Fibroblast of skin of right biceps (primary cell): ENCODE measurements around the gene CFB.
A peak's percentile ranks its signal among the peaks of the same experiment; 100 is the strongest.

Source experiments
- DNase-seq: peaks from one replicate; pipeline ENCODE4 v3.0.0-alpha.2; 2013

CFB gene

DNA sequence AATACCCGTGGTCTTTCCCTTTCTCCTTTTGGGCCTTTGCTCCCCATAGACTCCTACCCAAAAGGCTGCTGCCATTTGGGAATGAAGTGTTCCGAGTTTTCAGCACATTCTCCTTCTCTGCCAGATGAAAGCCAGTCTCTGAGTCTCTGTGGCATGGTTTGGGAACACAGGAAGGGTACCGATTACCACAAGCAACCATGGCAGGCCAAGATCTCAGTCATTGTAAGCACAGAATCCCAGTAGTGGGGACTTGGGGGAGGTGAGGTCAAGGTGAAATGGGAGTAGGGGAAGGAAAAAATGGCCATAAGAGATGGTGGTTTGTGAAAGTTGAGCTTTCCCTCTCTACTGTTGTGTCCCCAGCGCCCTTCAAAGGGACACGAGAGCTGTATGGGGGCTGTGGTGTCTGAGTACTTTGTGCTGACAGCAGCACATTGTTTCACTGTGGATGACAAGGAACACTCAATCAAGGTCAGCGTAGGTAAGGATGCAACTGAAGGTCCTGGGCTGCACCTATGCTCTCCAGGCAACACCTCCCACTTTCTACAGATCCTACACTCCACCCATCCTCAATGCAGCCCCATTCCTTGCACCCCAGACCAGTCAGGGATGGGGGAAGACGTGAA is 4.1 kb downstream of the CFB start:
- DNase-seq = no peak

DNA sequence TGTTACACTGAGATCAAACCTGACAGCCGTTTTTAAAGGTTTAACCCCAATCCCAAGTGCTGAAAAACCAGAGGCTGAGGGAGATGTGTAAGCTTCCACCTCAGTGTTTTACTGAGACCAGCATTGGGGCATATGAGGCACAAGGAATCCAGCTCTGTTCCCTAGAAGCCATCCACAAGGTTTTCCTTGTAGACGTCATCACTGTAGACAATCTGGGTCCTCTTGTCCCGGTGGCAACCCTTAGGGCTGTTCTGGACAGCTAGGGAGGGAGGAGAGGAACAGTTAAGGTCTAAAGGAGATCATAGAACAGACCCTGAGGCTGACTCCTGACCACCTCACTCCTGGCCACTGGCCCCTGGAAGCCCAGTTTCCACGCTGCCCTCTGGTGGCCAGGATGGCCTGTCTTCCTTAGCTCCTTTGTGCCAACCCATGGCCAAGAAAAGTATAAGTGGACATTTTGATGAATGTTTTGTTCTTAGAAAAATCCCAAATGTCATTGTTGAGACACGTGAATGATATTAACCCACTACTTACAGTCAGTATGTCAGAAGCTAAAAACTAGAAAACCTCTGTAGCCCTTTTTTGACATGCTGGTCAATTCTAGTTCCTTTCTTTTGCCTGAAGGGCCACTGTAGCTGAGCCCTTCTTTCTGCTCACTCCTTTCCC is 6.4 kb downstream of the CFB start:
- DNase-seq = peak; percentile 55

DNA sequence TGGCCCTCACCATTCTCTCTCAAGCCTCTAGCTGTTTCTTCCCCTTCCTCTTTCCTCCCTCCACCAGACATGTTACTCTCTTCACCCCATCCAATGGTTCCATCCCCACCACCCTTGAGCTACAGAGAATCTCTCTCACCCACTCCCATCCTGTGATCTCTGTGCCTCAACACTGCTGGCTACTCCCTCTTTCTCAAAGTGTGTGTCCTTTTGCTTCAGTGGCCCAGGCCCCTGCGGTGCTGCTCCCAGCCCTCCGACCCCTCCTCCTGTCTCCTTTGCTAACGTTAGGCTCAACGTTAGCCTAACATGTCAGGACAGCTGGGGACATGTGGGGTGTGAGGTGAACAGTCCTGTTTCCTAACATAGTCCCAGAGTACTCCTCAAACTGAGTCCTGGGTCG is 7.0 kb downstream of the CFB start:
- no peak for DNase-seq

DNA sequence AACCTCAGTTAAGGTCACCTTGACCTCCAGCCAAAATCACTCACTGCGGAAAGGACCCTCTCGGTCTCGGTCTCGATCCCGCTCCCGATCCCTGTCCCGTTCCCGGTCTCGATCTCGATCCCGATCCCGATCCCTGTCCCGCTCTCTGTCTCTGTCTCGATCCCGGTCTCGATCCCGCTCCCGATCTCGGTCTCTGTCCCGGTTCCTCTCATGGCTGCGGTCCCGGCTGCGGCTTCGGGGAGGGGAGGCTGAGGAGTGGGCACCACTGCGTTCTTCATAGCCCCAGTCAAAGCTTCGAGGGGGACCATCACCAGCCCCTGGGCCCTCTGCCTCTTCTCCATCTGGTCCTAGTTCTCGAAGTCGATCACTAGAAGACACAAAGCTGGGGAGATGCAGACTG is 8.6 kb downstream of the CFB start:
- DNase-seq = no peak

DNA sequence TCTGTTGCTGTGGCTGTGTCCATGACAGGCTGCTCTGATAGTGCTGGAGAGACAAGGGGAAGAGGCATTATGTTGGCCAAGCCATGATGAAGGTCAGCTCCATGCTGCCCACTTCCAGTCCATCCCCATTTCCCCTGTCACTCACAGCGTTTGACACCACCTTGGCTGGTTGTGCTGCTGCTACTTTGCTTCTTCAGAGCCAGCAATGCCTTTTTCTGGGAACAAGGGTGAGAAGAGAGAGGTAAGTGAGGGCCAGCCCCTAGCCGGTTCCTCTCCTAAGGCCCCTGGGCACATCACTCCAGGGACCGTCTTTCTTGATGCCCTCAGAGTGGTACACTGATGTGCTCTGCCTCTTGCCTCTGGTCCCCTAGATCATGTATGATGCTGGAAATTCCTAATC is 10.9 kb downstream of the CFB start:
- DNase-seq = no peak

DNA sequence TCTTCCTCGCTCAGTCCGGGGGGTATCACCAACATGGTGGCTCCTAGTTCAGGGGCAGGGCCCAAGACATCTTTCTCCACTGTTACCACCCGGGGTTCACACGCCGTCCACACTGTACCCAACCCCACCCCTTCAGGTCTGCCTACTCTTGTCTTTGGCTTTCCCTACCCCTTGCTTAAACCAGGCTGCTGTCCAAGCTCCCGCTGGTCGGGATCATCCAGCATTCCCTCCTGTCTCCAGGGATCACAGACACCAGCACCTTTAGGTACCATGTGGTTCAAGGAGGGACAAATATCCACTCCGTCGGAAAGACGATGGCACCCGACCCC is 12.5 kb downstream of the CFB start:
- DNase-seq = no peak

DNA sequence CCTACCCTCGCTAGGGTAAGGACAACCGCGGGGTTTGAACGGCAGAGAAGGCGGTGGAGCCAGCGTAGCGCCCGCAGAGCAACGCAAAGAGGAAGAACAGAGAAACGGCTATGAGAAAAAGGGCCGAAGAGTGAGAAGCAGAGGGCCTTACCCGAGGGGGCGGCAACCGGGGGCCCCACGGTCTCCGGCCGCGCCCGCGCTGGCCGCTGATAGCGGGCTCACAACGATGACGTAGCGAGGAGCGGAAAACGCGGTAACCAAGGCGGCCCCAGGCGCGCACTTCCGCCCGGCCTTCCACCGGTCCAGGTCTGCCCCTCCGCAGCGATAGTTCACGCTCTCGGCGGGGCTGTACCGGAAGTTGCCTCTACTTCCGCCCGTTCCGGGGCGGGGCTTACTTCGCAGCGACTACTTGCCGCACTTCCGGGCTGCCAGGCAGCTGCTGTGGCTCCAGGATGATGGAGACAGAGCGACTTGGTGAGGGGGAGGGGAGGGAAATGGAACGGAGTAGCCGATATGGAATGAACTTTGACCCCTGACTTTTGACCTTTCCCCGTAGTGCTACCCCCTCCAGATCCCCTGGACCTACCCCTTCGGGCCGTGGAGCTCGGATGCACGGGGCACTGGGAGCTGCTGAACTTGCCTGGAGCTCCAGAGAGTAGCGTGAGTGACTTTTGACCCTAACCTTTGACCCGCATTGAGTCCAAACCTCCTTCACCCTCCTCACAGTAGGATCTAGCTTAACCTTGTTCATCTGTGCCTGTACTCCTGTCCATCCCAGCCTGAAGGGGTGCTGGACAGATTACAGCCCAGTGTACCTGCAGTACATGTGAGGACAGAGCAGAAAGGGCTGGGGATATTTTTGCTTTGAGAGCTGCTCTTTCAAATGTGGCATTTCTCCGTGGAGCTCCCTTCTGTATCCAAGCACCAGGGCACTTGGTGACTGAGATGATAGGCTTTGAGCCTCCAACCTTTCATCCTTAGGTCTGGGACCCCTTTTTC is 13.1 kb downstream of the CFB start, which contains the start of the genes NELFE and SKIC2:
TSS of gene NELFE (minus strand) at position 231 of the 999 bp plus-strand sequence. CDS start 525 bp downstream, outside the sequence.
TSS of gene SKIC2 (plus strand) at position 435 of the 999 bp plus-strand sequence. CDS start at position 453, 18 bp downstream.
- peak; percentile 98 for DNase-seq

DNA sequence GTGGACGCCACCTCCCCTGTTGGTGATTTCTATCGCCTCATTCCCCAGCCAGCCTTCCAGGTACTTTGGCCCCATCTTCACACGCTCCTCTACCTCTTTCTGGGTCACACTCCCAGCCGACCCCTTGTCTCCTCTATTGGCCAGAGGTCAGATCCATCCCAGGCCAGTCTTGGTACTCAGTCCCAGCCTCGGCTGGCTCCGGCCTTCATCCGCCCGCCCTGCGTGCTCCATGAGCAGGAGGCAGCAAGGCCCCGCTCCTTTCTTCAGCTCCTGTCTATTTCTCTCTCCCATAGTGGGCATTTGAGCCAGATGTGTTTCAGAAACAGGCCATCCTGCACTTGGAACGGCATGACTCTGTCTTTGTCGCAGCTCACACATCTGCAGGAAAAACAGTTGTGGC is 15.7 kb downstream of the CFB start:
- no peak for DNase-seq

DNA sequence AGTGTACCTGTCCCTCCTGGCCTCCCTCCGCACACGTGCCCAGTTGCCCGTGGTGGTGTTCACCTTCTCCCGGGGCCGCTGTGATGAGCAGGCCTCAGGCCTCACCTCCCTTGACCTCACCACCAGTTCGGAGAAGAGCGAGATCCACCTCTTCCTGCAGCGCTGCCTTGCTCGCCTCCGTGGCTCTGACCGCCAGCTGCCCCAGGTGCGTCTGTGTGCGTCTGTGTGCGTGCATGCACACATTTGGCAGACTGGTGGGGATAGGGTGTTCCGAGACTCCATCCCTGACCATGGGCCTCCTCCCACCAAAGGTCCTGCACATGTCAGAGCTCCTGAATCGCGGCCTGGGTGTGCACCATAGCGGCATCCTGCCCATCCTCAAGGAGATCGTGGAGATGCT is 18.0 kb downstream of the CFB start:
- no peak for DNase-seq

DNA sequence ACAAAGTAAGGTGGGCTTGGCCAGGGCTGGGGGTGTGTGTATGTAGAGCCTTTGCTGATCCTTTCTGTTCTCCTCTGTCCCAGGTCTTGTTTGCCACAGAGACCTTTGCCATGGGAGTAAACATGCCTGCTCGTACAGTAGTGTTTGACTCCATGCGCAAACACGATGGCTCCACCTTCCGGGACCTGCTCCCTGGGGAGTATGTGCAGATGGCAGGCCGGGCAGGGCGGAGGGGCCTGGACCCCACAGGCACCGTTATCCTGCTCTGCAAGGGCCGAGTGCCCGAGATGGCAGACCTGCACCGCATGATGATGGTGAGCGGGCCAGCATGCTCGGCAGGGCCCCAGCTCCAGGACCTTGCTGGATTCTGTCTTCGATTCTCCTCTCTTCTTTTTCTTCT is 19.8 kb downstream of the CFB start:
- no peak for DNase-seq

DNA sequence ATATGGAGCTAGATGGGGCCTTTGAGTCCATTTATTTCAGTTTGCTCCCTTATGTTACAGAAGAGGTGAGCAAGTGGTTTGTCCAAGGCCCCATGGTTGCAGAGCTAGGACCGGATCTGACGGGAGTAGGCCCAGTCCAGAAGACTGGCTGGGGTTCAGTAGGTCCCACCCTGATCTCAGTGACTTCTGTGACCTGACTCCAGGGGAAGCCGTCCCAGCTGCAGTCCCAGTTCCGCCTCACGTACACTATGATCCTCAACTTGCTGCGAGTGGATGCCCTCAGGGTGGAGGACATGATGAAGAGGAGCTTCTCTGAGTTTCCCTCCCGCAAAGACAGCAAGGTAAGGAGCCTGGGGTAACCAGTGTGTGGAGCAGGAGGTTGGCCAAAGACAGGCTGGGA is 20.6 kb downstream of the CFB start:
- DNase-seq = no peak

DNA sequence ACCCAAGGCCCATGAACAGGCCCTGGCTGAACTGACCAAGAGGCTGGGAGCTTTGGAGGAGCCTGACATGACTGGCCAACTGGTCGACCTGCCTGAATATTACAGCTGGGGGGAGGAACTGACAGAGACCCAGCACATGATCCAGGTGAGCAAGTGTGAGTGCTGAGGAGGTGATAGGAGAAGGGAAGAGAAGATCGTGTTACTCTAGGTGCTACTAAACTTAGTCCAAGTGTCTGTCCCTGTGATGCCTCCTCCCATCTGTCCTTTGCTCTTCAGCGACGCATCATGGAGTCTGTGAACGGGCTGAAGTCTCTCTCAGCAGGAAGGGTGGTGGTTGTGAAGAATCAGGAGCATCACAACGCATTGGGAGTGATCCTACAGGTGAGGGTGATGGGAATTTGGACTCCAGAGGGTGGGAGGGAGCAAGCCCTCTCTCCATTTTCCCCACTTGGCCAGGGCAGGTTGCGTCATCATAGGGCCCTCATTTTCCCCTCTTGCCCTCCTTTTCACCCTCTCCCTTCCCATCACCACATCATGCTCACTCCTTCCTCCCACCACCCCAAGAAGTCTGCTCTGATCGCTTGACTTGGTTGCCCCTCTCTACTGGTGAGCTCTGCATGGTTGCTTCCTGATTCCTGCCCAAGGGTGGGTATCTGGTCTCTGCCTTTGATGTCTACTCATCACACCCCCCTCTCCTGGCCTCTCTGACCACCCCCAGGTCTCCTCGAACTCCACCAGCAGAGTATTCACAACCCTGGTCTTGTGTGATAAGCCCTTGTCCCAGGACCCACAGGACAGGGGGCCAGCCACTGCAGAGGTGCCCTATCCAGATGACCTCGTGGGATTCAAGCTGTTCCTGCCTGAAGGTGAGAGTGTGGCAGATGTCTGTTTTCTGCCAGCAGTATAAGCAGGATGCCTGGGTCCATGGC is 21.4 kb downstream of the CFB start:
- no peak for DNase-seq

DNA sequence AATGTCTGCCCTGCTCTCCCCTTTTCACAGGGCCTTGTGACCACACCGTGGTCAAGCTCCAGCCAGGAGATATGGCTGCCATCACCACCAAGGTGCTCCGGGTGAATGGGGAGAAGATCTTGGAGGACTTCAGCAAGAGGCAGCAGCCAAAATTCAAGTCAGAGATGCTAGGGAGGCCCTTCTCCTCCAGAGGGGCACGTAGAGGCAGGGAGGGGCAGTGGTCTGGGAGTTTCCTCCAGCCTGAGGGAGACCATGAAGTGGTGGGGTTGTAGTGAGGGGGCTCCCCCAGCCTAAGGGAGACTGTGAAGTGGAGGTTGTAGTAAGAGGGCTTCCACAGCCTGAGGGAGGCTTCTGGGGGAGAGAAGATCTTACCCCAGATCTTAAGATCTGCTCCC is 22.0 kb downstream of the CFB start:
- DNase-seq = no peak

DNA sequence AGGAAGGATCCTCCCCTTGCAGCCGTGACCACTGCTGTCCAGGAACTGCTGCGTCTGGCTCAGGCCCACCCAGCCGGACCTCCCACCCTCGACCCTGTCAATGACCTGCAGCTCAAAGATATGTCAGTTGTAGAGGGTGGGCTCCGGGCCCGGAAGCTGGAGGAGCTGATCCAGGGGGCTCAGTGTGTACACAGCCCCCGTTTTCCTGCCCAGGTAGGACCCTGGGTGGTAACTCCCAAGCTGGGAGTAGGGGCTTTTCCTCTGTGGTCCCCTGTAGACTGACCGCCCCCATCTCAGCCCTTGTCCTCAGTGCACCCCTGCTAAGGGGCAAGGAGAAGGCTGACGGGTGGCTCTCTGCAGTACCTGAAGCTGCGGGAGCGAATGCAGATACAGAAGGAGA is 22.4 kb downstream of the CFB start:
- DNase-seq = no peak

DNA sequence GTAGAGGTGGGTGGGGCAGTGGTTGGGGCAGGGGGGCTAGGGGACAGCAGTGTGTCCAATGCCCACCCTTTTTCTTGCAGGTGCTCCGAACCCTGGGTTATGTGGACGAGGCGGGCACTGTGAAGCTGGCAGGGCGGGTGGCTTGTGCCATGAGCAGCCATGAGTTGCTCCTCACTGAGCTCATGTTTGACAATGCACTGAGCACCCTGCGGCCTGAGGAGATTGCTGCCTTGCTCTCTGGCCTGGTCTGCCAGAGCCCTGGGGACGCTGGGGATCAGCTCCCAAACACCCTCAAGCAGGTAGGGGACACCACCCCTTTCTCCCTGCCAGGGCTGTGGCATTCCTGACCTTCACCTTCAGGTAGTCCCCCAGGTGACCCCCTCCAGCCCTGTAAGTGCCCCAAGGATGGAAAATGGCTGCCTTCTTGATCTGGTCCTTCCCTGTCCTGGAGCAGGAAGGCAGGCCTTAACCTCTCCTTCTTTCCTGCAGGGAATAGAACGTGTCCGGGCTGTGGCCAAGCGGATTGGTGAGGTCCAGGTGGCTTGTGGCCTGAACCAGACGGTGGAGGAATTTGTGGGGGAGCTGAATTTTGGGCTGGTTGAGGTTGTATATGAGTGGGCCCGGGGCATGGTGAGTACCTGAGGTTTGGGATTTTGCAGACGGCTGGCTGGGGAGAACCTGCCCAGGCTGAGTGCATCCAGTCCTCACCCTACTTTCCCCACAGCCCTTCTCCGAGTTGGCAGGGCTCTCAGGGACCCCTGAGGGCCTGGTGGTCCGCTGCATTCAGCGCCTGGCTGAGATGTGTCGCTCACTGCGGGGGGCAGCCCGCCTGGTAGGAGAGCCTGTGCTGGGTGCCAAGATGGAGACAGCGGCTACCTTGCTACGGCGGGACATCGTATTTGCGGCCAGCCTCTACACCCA is 23.2 kb downstream of the CFB start:
- DNase-seq = no peak

DNA sequence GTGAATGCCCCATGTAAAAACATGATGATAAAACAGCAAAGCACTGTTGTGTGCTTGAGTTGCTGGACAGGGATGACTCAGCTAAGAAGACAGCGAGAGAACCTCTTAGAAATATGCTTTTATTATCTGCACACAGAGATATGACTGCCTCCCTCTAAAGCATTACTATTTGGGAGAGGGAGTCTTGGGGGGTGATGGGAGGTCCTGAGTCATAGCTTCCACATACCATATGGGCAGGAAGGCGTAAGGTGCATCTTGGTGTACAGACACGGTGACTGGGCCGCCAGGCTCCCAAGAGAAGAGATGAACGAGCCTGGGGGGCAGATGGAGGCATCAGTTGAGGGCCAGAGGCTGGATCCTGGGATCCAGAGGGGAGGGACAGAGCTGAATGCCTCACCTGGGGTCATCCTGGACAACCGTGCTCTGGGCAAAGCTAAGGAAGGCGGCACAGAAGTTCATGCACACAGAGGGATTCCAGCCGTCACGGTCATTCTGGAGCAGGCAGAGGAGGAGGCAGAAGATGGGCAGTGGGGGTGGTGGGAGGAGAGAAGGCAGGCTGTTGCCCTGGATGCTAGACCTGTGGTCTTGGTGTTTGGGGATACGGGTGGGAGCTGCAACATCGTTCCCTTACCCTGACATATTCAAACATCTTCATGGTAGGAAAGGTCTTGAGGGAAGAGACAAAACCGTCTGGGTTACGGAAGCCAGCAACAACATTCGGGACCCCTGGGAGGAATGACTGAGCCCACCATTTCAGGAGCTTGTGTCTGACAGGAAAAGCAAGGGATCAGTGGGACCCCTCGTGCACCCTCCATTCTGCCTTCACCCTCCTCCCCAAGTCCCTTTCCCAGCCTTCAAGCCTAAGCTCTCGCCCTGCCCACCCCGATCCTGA is 24.1 kb downstream of the CFB start:
- peak; percentile 49 for DNase-seq

DNA sequence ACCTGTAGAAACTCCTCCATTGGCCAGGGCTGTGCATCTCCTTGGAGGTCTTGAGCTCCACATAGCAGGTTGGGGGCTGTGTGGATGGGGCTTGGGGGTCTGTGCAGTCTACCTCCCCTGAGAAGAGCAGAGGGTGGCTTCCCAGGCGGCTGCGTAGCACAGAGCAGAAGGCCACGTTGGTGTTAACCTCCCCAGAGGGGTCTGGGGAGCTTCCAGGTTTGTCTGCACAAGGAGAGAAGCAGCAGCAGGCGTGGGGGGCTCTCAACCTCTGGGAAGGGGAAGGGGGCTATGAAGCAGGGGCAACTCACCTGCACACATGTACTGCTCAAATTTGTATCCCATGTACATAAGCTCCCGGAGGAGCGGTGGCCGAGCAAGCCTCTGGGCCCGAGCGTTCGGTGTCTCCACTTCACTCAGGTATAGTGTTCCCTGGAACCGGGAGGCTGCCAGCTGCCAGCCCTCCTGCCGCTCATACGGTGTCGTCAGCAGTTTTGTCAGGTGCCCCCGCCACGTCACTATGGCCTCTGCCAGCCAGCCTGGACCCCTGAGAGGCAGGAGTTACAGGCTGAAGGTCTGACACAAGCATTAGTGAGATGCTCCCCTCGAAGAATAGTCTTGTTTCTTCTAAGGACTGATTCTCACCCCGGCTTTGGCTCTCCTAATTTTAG is 24.8 kb downstream of the CFB start:
- no peak for DNase-seq

DNA sequence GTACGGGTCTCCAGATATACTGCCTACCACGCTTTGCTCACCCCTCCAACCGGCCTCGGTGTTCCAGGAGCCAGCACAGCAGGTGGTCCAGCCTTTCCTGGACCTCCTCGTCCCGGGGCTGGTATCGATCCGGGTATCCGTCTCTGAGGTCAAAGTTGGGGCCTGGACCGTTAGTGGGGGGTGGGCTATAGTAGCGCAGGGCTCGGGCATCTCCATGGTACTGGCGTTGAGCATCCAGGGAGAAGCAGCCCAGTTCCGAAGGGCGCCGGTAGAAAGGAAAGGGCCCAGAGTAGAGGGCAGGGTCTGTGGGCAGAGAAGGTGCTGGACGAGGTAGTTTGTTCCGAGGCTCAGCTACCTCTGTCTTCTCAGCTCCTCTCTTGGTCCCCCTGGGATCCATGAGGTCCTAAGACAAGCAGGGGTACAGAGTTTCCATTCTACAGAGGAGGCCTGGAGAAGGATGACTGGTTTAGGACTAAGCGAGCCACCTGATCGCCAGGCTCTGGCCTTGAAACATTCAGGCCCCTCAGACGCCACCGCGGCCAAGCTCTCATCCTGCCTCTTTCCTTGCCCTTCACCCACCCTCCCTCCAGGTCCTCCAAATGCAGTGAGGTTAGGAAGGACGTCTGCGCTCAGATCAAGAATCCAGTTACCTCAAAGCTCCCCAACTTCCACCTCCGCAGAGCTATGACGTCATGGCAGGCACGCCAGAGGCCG is 25.5 kb downstream of the CFB start:
- no peak for DNase-seq
